Mesendoderm (in vitro differentiated cells): ENCODE results near the gene GAK.

Source experiments
- DNase-seq: peaks from one replicate; pipeline ENCODE4 v3.0.0; 2013
- H2AK5ac ChIP-seq: 2 replicates; pipeline ENCODE4 v1.6.1; 2013; ENCODE audit warnings: low read length, inconsistent platforms
- H2BK120ac ChIP-seq: 2 replicates; pipeline ENCODE4 v1.6.1; 2013; ENCODE audit warnings: low read depth, mild to moderate bottlenecking, low read length, moderate library complexity, mixed read lengths
- H2BK15ac ChIP-seq: replicated peaks from 2 replicates; pipeline ENCODE4 v1.6.1; 2013; ENCODE audit warnings: low read depth, mild to moderate bottlenecking, moderate library complexity
- H2BK5ac ChIP-seq: 2 replicates; pipeline ENCODE4 v1.6.1; 2013; ENCODE audit warnings: low read length, inconsistent platforms
- H3K18ac ChIP-seq: 2 replicates; pipeline ENCODE4 v1.6.1; 2013; ENCODE audit warnings: mild to moderate bottlenecking, low read length, mixed read lengths
- H3K23ac ChIP-seq: one replicate; pipeline ENCODE4 v1.6.1; 2013; ENCODE audit warnings: low read length
- H3K27ac ChIP-seq: 2 replicates; pipeline ENCODE4 v1.5.1; 2013; ENCODE audit warnings: low read depth, mild to moderate bottlenecking, inconsistent platforms, low read length, moderate library complexity
- H3K27me3 ChIP-seq: 2 replicates; pipeline ENCODE4 v1.6.1; 2013; ENCODE audit warnings: low read length, control low read depth, mild to moderate bottlenecking, inconsistent platforms; ENCODE audit not compliant: insufficient read depth, poor library complexity
- H3K36me3 ChIP-seq: 2 replicates; pipeline ENCODE4 v1.6.1; 2013; ENCODE audit warnings: low read length, inconsistent platforms; ENCODE audit not compliant: control insufficient read depth, insufficient read depth
- H3K4ac ChIP-seq: one replicate; pipeline ENCODE4 v1.6.1; 2013; ENCODE audit warnings: low read depth, mild to moderate bottlenecking, low read length, moderate library complexity
- H3K4me1 ChIP-seq: 2 replicates; pipeline ENCODE4 v1.6.1; 2013; ENCODE audit warnings: low read depth, low read length, inconsistent platforms; ENCODE audit not compliant: control insufficient read depth
- H3K4me2 ChIP-seq: 2 replicates; pipeline ENCODE4 v1.6.1; 2013; ENCODE audit warnings: low read length
- H3K4me3 ChIP-seq: 2 replicates; pipeline ENCODE4 v1.5.1; 2013; ENCODE audit warnings: mild to moderate bottlenecking, low read length
- H3K56ac ChIP-seq: one replicate; pipeline ENCODE4 v1.6.1; 2013; ENCODE audit warnings: low read length
- H3K79me1 ChIP-seq: 2 replicates; pipeline ENCODE4 v1.6.1; 2013; ENCODE audit warnings: low read length, inconsistent platforms
- H3K79me2 ChIP-seq: 2 replicates; pipeline ENCODE4 v1.6.1; 2013; ENCODE audit warnings: mild to moderate bottlenecking, low read length; ENCODE audit not compliant: control insufficient read depth, insufficient read depth
- H3K9ac ChIP-seq: 2 replicates; pipeline ENCODE4 v1.6.1; 2013; ENCODE audit warnings: low read length, inconsistent platforms
- H4K5ac ChIP-seq: one replicate; pipeline ENCODE4 v1.6.1; 2013; ENCODE audit warnings: low read length
- H4K8ac ChIP-seq: one replicate; pipeline ENCODE4 v1.6.1; 2013; ENCODE audit warnings: low read depth, mild to moderate bottlenecking, control low read depth, low read length, moderate library complexity
- WGBS: extraction: QIAGEN DNeasy Blood & Tissue Kit; methylation state at CpG from one replicate; pipeline ENCODE4 v1.1.7; 2013; ENCODE audit warnings: low lambda C conversion rate, missing lambda C conversion rate; ENCODE audit not compliant: insufficient coverage; ENCODE audit errors: extremely low coverage; 5-methylcytosine and 5-hydroxymethylcytosine counted together

Gene GAK

DNA sequence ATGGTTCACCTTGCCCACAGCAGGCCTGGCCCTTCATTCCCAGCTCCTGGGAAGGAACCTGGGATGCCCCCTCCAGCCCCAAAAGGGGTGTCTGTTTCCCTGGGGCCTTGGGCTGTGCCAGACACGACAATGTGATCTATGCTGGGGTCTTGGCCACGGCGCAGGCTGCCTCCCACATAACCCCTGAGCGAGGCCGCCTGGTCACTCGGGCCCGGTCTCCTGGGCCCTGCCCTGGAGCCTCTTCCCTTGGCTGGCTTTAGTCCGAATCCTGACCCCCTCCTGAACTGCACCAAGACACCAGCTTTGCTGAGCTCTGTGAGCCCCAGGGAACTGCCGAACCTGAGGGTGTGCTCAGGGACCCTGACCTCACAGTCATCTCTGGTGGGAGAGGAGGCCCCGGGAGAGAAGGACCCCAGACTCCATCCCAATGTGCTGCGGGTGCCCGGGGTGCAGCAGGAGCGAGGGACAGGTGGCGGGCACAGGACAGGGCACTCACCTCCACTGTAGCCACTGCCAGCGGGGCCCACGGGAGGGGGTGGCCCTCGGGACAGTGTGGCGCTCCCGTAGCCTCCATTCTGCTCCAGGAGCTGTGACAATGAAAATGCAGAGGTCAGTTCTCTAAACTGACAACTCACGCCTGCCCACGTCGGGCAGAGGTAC is 42.0 kb downstream of the GAK start:
- H2BK5ac ChIP-seq = no peak overlapping the region
- H3K4me3 ChIP-seq = no peak overlapping the region
- no peaks in the 10 kb centered on the region for H3K79me2 ChIP-seq
- no peak overlapping the region for H4K8ac ChIP-seq
- no peak overlapping the region for H3K4me2 ChIP-seq
- H3K9ac ChIP-seq = no peak overlapping the region
- H3K27me3 ChIP-seq = no peaks in the 10 kb centered on the region
- WGBS = no CpG with 5 or more reads among the region's 22 CpGs
- no peak overlapping the region for H3K56ac ChIP-seq
- no peak for DNase-seq
- H3K18ac ChIP-seq = no peak overlapping the region
- H3K4ac ChIP-seq = no peak overlapping the region
- no peak overlapping the region for H2BK15ac ChIP-seq
- no peaks in the 10 kb centered on the region for H3K79me1 ChIP-seq
- H3K36me3 ChIP-seq = no peaks in the 10 kb centered on the region
- H3K4me1 ChIP-seq = no peaks in the 10 kb centered on the region
- no peak overlapping the region for H2BK120ac ChIP-seq
- no peak overlapping the region for H3K27ac ChIP-seq
- H2AK5ac ChIP-seq = no peak overlapping the region
- H3K23ac ChIP-seq = no peak overlapping the region
- no peak overlapping the region for H4K5ac ChIP-seq

DNA sequence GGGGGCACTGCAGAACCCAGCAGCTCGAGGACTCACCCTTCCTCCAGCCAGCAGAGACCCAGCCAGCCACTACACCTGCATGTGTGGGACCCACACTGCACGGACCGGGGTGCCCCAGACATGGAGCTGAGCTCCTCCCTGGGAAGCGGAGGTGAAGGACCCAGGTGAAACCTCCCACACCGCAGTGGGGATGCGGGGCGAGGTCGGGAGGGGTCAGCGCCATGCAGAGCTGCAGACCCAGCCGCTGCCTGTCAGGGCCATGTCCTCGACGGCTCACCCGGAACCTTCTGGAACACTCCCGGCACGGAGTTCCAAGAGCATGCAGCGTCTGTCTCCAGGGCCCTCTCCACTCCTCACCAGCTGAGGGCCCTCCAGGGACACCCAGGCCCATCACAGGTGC is 42.6 kb downstream of the GAK start:
- Histone ChIP-seq H4K8ac (no peak overlapping the region), H2BK120ac (no peak overlapping the region), H3K9ac (no peak overlapping the region), H2BK15ac (no peak overlapping the region), H3K4me2 (no peak overlapping the region), H4K5ac (no peak overlapping the region), H3K27me3 (no peaks in the 10 kb centered on the region), H3K56ac (no peak overlapping the region), H2BK5ac (no peak overlapping the region), H3K18ac (no peak overlapping the region), H3K27ac (no peak overlapping the region), H3K4ac (no peak overlapping the region), H3K23ac (no peak overlapping the region), H3K79me2 (no peaks in the 10 kb centered on the region), H3K36me3 (no peaks in the 10 kb centered on the region), H3K4me3 (no peak overlapping the region), H2AK5ac (no peak overlapping the region), H3K79me1 (no peaks in the 10 kb centered on the region), H3K4me1 (no peaks in the 10 kb centered on the region)
- no CpG with 5 or more reads among the region's 16 CpGs for WGBS
- DNase-seq = no peak

DNA sequence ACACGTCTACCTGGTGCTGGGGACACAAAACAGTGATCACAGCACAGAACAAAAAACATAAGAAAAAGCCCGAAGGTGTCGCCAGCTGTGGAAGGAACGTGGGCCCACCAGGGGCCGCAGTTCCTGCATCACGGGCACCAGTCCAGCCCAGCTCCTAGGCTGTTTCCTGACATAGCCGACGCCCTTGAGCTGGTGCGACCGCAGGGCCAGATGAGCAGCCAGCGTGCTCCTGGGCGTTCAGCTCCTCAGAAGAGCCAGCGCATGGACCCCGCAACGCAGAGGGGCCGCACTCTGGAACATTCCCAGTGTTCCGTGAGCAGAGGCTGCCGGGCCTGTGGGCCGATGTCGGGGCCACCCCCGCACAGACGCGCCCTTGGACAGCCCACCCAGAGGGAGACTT is 44.1 kb downstream of the GAK start:
- H4K8ac ChIP-seq = no peak overlapping the region
- H2BK120ac ChIP-seq = no peak overlapping the region
- no CpG with 5 or more reads among the region's 23 CpGs for WGBS
- H3K27me3 ChIP-seq = no peaks in the 10 kb centered on the region
- H3K4ac ChIP-seq = no peak overlapping the region
- no peak overlapping the region for H3K9ac ChIP-seq
- H3K79me1 ChIP-seq = no peaks in the 10 kb centered on the region
- no peak overlapping the region for H3K56ac ChIP-seq
- no peaks in the 10 kb centered on the region for H3K79me2 ChIP-seq
- no peak overlapping the region for H3K23ac ChIP-seq
- no peak overlapping the region for H2AK5ac ChIP-seq
- H3K18ac ChIP-seq = no peak overlapping the region
- H4K5ac ChIP-seq = no peak overlapping the region
- no peak overlapping the region for H3K4me3 ChIP-seq
- H3K36me3 ChIP-seq = no peaks in the 10 kb centered on the region
- H3K27ac ChIP-seq = no peak overlapping the region
- H2BK15ac ChIP-seq = no peak overlapping the region
- no peak overlapping the region for H3K4me2 ChIP-seq
- no peaks in the 10 kb centered on the region for H3K4me1 ChIP-seq
- H2BK5ac ChIP-seq = no peak overlapping the region
- DNase-seq = no peak

DNA sequence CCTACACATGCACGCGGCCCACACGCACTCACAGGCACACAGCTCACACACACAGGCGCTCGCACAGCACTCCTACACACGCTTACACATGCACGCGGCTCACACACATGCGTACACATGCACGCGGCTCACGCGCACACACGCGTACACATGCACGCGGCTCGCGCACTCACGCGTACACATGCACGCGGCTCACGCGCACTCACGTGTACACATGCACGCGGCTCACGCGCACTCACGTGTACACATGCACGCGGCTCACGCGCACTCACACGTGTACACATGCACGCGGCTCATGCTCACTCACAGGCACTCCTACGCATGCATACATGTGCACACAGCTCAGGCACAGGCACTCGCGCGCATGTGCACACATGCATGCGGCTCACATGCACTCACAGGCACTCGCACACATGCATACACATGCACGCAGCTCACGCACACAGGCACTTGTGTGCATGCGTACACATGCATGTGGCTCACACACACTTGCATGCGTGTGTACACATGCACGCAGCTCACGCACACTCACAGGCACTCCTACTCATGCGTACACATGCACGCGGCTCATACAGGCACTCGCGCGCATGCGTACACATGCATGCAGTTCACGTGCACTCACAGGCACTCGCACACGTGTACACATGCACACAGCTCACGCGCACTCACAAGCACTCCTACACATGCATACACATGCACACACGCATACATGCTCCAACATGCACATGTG is 44.9 kb downstream of the GAK start:
- no peaks in the 10 kb centered on the region for H3K36me3 ChIP-seq
- H2BK120ac ChIP-seq = no peak overlapping the region
- H3K23ac ChIP-seq = no peak overlapping the region

DNA sequence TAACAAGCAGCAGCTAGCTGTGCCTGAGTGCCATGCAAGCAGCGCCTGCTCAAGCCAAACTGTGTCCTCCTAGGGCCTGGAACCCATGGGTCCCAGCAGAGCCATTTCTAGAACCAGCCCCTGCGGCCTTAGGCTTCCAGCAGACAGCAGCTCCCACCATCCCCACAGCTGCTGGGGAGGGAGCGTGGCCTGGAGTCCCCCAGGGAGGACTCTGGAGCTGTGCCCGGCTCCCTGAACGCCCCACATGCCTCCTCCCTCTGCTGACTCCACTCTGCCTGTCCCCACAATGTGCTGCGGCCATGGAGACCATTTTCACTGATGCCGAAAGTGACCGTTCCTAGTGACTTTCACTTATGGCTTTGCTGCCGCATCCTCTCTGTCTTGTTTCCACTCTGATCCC is 45.9 kb downstream of the GAK start:
- H3K27me3 ChIP-seq = no peaks in the 10 kb centered on the region
- no peak overlapping the region for H3K23ac ChIP-seq
- DNase-seq = no peak

More for the DNA sequence above, 44.9 kb downstream of the GAK start:
- Histone ChIP-seq H3K27ac (no peak overlapping the region), H3K4me1 (no peaks in the 10 kb centered on the region), H3K4me3 (no peak overlapping the region), H3K56ac (no peak overlapping the region), H4K5ac (no peak overlapping the region), H3K4me2 (no peak overlapping the region), H3K4ac (no peak overlapping the region), H3K79me1 (no peaks in the 10 kb centered on the region), H2AK5ac (no peak overlapping the region), H4K8ac (no peak overlapping the region), H3K79me2 (no peaks in the 10 kb centered on the region), H3K18ac (no peak overlapping the region), H2BK5ac (no peak overlapping the region), H2BK15ac (no peak overlapping the region), H3K27me3 (no peaks in the 10 kb centered on the region), H3K9ac (no peak overlapping the region)
- no CpG with 5 or more reads among the region's 63 CpGs for WGBS
- no peak for DNase-seq

More for the DNA sequence above, 45.9 kb downstream of the GAK start:
- H2BK120ac ChIP-seq = no peak overlapping the region
- H3K36me3 ChIP-seq = no peaks in the 10 kb centered on the region
- H2BK15ac ChIP-seq = no peak overlapping the region
- no peak overlapping the region for H3K18ac ChIP-seq
- H3K79me1 ChIP-seq = no peaks in the 10 kb centered on the region
- no peak overlapping the region for H3K4me3 ChIP-seq
- no CpG with 5 or more reads among the region's 9 CpGs for WGBS
- no peak overlapping the region for H3K4me2 ChIP-seq
- H3K56ac ChIP-seq = no peak overlapping the region
- no peak overlapping the region for H3K27ac ChIP-seq
- no peak overlapping the region for H4K8ac ChIP-seq
- no peak overlapping the region for H2BK5ac ChIP-seq
- no peak overlapping the region for H2AK5ac ChIP-seq
- H3K9ac ChIP-seq = no peak overlapping the region
- no peak overlapping the region for H3K4ac ChIP-seq
- H4K5ac ChIP-seq = no peak overlapping the region
- H3K79me2 ChIP-seq = no peaks in the 10 kb centered on the region
- no peaks in the 10 kb centered on the region for H3K4me1 ChIP-seq
